ENCODE data around the gene KBTBD4. TPM values are rescaled to one million over a fixed set of nuclear protein-coding genes. Genes with fewer than 3 reads are reported as not detected.

The KBTBD4 gene
- total and polyA plus RNA-seq, 4 donors = 5.6 to 12.0 (median 8.6) TPM

- no peak overlapping the region for H3K4me3 ChIP-seq (ENCODE audit: low read depth in 1 of 3, low read length in 3 of 3)
Measured at GRCh38 chr11:47589118-47589517, 10.3 kb upstream of the KBTBD4 start.

More at GRCh38 chr11:47589118-47589517, 10.3 kb upstream of the KBTBD4 start:
- no peak for DNase-seq (ENCODE audit: low spot score)
- no peak for TF ChIP-seq CTCF (IDR thresholded peaks at IDR 0.05; ENCODE audit: low read depth, low read length, missing input control)
- no peak for TF ChIP-seq RAD21 (IDR thresholded peaks at IDR 0.05)
- no peak for TF ChIP-seq ATF3 (IDR thresholded peaks at IDR 0.05)
- no peak for TF ChIP-seq EGR1 (IDR thresholded peaks at IDR 0.05; ENCODE audit: low read depth in 2 of 2)
- no peak for TF ChIP-seq SP1 (IDR thresholded peaks at IDR 0.05)
- TF ChIP-seq FOXA2 (IDR thresholded peaks at IDR 0.05) = no peak
- no peak for TF ChIP-seq NR2F2 (IDR thresholded peaks at IDR 0.05)
- TF ChIP-seq MAX (IDR thresholded peaks at IDR 0.05) = no peak
- no peak for TF ChIP-seq REST (IDR thresholded peaks at IDR 0.05)
- TF ChIP-seq FOXA1 (IDR thresholded peaks at IDR 0.05) = no peak
- no peak for TF ChIP-seq GABPA (IDR thresholded peaks at IDR 0.05 in 1 of 2, conservative IDR thresholded peaks at IDR 0.05 in 1 of 2)
- no peak for TF ChIP-seq HNF4G (IDR thresholded peaks at IDR 0.05)
- TF ChIP-seq HNF4A (conservative IDR thresholded peaks at IDR 0.05) = no peak
- no peak for TF ChIP-seq RXRA (IDR thresholded peaks at IDR 0.05)
- no peak for TF ChIP-seq ZBTB33 (IDR thresholded peaks at IDR 0.05)
- H3K27ac ChIP-seq (ENCODE audit: low read depth in 1 of 2, low read length in 2 of 2) = no peak overlapping the region
- no peak overlapping the region for H3K9ac ChIP-seq (ENCODE audit: low read depth in 1 of 2, low read length in 2 of 2)
- H3K4me1 ChIP-seq (ENCODE audit: control insufficient read depth in 4 of 4, insufficient read depth in 4 of 4, low read length in 3 of 4) = peaks cover 0 to 4% (median 1%) of the 10 kb centered on the region in 4 donors
- H3K27me3 ChIP-seq (ENCODE audit: control insufficient read depth in 4 of 4, insufficient read depth in 4 of 4, low read length in 3 of 4) = peaks cover 0 to 7% (median 2%) of the 10 kb centered on the region in 4 donors
- H3K9me3 ChIP-seq (ENCODE audit: control insufficient read depth in 4 of 4, low read length in 3 of 4) = peaks cover 0 to 7% (median 1%) of the 10 kb centered on the region in 4 donors
- peaks cover 3 to 8% (median 8%) of the 10 kb centered on the region in 4 donors for H3K36me3 ChIP-seq (ENCODE audit: control insufficient read depth in 4 of 4, insufficient read depth in 3 of 4, low read depth in 1 of 4, low read length in 3 of 4)
- WGBS = 91% methylated on average over 11 of the region's 11 CpGs

Data from liver (tissue), 9 donors.